IMR-90 (cell line): ENCODE measurements around the gene OFD1. TPM values are rescaled to one million over a fixed set of nuclear protein-coding genes. Genes with fewer than 3 reads are reported as not detected.

ENCODE experiments used
- ATAC-seq: fragments of 200-7000 bp; cut with Tn5 transposase; 2 replicates; pipeline ENCODE4 v1.9.1; 2020; ENCODE audit warnings: low read depth, mild to moderate bottlenecking, moderate library complexity
- BruUV-seq: library from RNA; stranded (reverse); fragments of 400-500 nt; replicated peaks from 2 replicates; lab custom pipeline; 2021; lab: Mats Ljungman, UMichigan
- CTCF ChIA-PET: fragments of 300-600 bp; formaldehyde crosslinking; extraction: SDS; loops from one replicate; lab custom pipeline; 2021; ENCODE audit warnings: antibody characterized with exemption; lab: Yijun Ruan, JAX
- POLR2A ChIA-PET: fragments of 300-600 bp; sonication (Branson Sonifier 250); formaldehyde crosslinking; loops from one replicate; lab custom pipeline; 2022; ENCODE audit warnings: antibody characterized with exemption; ENCODE audit not compliant: unreplicated experiment; lab: Charles Lee
- DNase-seq: peaks from one replicate; pipeline ENCODE4 v3.0.0; 2013
- H2AFZ ChIP-seq: replicated peaks from 2 replicates; pipeline ENCODE3; 2013; ENCODE audit warnings: low read length, mild to moderate bottlenecking; ENCODE audit not compliant: poor library complexity
- H2AK5ac ChIP-seq: 2 replicates; pipeline ENCODE4 v1.6.1; 2013; ENCODE audit warnings: low read depth, low read length, inconsistent platforms
- H2AK9ac ChIP-seq: replicated peaks from 2 replicates; pipeline ENCODE3; 2013; ENCODE audit warnings: mild to moderate bottlenecking, low read depth, low read length, moderate library complexity; ENCODE audit not compliant: poor library complexity
- H2BK120ac ChIP-seq: 2 replicates; pipeline ENCODE4 v1.6.1; 2013; ENCODE audit warnings: low read depth, low read length, inconsistent platforms
- H2BK15ac ChIP-seq: 3 replicates; pipeline ENCODE4 v1.6.1; 2013; ENCODE audit warnings: low read depth, low read length, inconsistent platforms
- H2BK20ac ChIP-seq: 2 replicates; pipeline ENCODE4 v1.6.1; 2013; ENCODE audit warnings: low read depth, mild to moderate bottlenecking, inconsistent platforms, low read length, moderate library complexity
- H2BK5ac ChIP-seq: 2 replicates; pipeline ENCODE4 v1.6.1; 2013; ENCODE audit warnings: mild to moderate bottlenecking, low read depth, low read length, inconsistent platforms; ENCODE audit not compliant: poor library complexity, severe bottlenecking
- H3K14ac ChIP-seq: replicated peaks from 2 replicates; pipeline ENCODE4 v1.6.1; 2013; ENCODE audit warnings: low read depth, low read length, inconsistent platforms
- H3K18ac ChIP-seq: 2 replicates; pipeline ENCODE4 v1.6.1; 2013; ENCODE audit warnings: low read depth, low read length, control low read depth
- H3K23ac ChIP-seq: 2 replicates; pipeline ENCODE4 v1.6.1; 2013; ENCODE audit warnings: low read depth, low read length, inconsistent platforms
- H3K27ac ChIP-seq: 2 replicates; pipeline ENCODE4 v1.5.1; 2013; ENCODE audit warnings: mild to moderate bottlenecking, control low read depth, low read length; ENCODE audit not compliant: insufficient read depth
- H3K27me3 ChIP-seq: 2 replicates; pipeline ENCODE4 v1.6.1; 2013; ENCODE audit warnings: low read length; ENCODE audit not compliant: control insufficient read depth, insufficient read depth
- H3K36me3 ChIP-seq: 2 replicates; pipeline ENCODE4 v1.6.1; 2013; ENCODE audit warnings: low read length, mixed read lengths; ENCODE audit not compliant: control insufficient read depth, insufficient read depth
- H3K4ac ChIP-seq: 2 replicates; pipeline ENCODE4 v1.6.1; 2013; ENCODE audit warnings: low read depth, low read length, inconsistent platforms
- H3K4me1 ChIP-seq: 2 replicates; pipeline ENCODE4 v1.6.1; 2013; ENCODE audit warnings: low read length, mixed read lengths; ENCODE audit not compliant: control insufficient read depth, insufficient read depth
- H3K4me2 ChIP-seq: 2 replicates; pipeline ENCODE4 v1.6.1; 2013; ENCODE audit warnings: low read depth, mild to moderate bottlenecking, control low read depth, low read length, moderate library complexity
- H3K4me3 ChIP-seq: 2 replicates; pipeline ENCODE4 v1.5.1; 2013; ENCODE audit warnings: low read depth, mild to moderate bottlenecking, control low read depth, low read length, moderate library complexity; ENCODE audit not compliant: insufficient read depth
- H3K56ac ChIP-seq: 2 replicates; pipeline ENCODE4 v1.6.1; 2013; ENCODE audit warnings: low read length, inconsistent platforms; ENCODE audit not compliant: insufficient read depth; ENCODE audit errors: extremely low read depth
- H3K79me1 ChIP-seq, 2 experiments: 2 replicates each; pipeline ENCODE4 v1.6.1; 2013; ENCODE audit warnings: low read length in 2 of 2, inconsistent platforms in 1 of 2, low read depth in 1 of 2
- H3K9ac ChIP-seq: 2 replicates; pipeline ENCODE4 v1.6.1; 2013; ENCODE audit warnings: low read depth, low read length, control low read depth
- H3K9me1 ChIP-seq: 2 replicates; pipeline ENCODE4 v1.6.1; 2013; ENCODE audit warnings: low read length, inconsistent platforms; ENCODE audit not compliant: insufficient read depth
- H3K9me3 ChIP-seq: 2 replicates; pipeline ENCODE4 v1.6.1; 2013; ENCODE audit warnings: low read length; ENCODE audit not compliant: control insufficient read depth, insufficient read depth
- H4K20me1 ChIP-seq: 2 replicates; pipeline ENCODE4 v1.6.1; 2013; ENCODE audit warnings: low read length, inconsistent platforms; ENCODE audit not compliant: insufficient read depth
- H4K5ac ChIP-seq: 2 replicates; pipeline ENCODE4 v1.6.1; 2013; ENCODE audit warnings: mild to moderate bottlenecking, low read depth, low read length, control low read depth
- H4K8ac ChIP-seq, 2 experiments: 2 replicates each; pipeline ENCODE4 v1.6.1; 2013; ENCODE audit warnings: low read depth in 2 of 2, low read length in 2 of 2, control low read depth in 1 of 2, inconsistent platforms in 1 of 2
- H4K91ac ChIP-seq: 2 replicates; pipeline ENCODE4 v1.6.1; 2013; ENCODE audit warnings: low read depth, low read length, inconsistent platforms; ENCODE audit not compliant: insufficient read depth
- BHLHE40 ChIP-seq: fragments of 150-350 bp; IDR thresholded peaks from 2 replicates; pipeline ENCODE4 v1.6.1; 2016; ENCODE audit warnings: mild to moderate bottlenecking, low read depth, low read length
- CEBPB ChIP-seq: IDR thresholded peaks from 2 replicates; pipeline ENCODE4 v1.6.1; 2012; ENCODE audit warnings: low read depth, low read length, improper control_type of control experiment
- CHD1 ChIP-seq: IDR thresholded peaks from 2 replicates; pipeline ENCODE4 v1.6.1; 2012; ENCODE audit warnings: low read depth, low read length, improper control_type of control experiment
- FOS ChIP-seq: fragments of 150-350 bp; IDR thresholded peaks from 2 replicates; pipeline ENCODE4 v1.6.1; 2016; ENCODE audit warnings: low read depth, low read length
- MAZ ChIP-seq: IDR thresholded peaks from 2 replicates; pipeline ENCODE4 v1.6.1; 2012; ENCODE audit warnings: low read depth, mild to moderate bottlenecking, low read length, improper control_type of control experiment, moderate library complexity, borderline replicate concordance
- NFE2L2 ChIP-seq: fragments of 150-350 bp; IDR thresholded peaks from 2 replicates; pipeline ENCODE4 v1.6.1; 2016; ENCODE audit warnings: low read depth, mild to moderate bottlenecking, low read length
- RAD21 ChIP-seq: IDR thresholded peaks from 2 replicates; pipeline ENCODE4 v1.6.1; 2012; ENCODE audit warnings: low read length, improper control_type of control experiment
- RCOR1 ChIP-seq: IDR thresholded peaks from 2 replicates; pipeline ENCODE4 v1.6.1; 2012; ENCODE audit warnings: mild to moderate bottlenecking, low read length, improper control_type of control experiment; ENCODE audit not compliant: insufficient replicate concordance
- RFX5 ChIP-seq: IDR thresholded peaks from 2 replicates; pipeline ENCODE4 v1.8.0; 2012; ENCODE audit warnings: low read depth, mild to moderate bottlenecking, low read length, moderate library complexity
- SMC3 ChIP-seq: fragments of 150-350 bp; IDR thresholded peaks from 2 replicates; pipeline ENCODE4 v1.6.1; 2016; ENCODE audit warnings: low read depth, mild to moderate bottlenecking, antibody characterized with exemption, low read length, moderate library complexity
- WGBS, 2 experiments: methylation state at CpG; one replicate each; pipeline versions ENCODE4 v1.1.5 to v1.1.7; 2013; ENCODE audit warnings: missing lambda C conversion rate in 2 of 2; ENCODE audit not compliant: insufficient read length in 1 of 2; ENCODE audit errors: extremely low coverage in 2 of 2; 5-methylcytosine and 5-hydroxymethylcytosine counted together
- dilution Hi-C: fragments of 300-500 bp; cut with HindIII; formaldehyde crosslinking; loops from one replicate; pipeline ENCODE4 v1.14.3; 2018; ENCODE audit warnings: low sequenced_read_pairs; ENCODE audit not compliant: unreplicated experiment
- in situ Hi-C: fragments of 300-500 bp; cut with MboI; formaldehyde crosslinking; loops from 3 replicates; pipeline ENCODE4 v1.14.3; 2019; ENCODE audit warnings: low sequenced_read_pairs, inconsistent platforms, mixed read lengths
- intact Hi-C: fragments of 100-400 bp; cut with micrococcal nuclease; formaldehyde crosslinking; loops from 2 replicates; pipeline ENCODE4 v1.10.0; 2022
- polyA plus RNA-seq, 3 experiments: library from polyadenylated mRNA; depleted of rRNA; stranded (reverse); fragments of >200 nt; gene quantifications; 2 replicates each; pipeline ENCODE4 v1.2.3, GENCODE V29; 2012; ENCODE audit warnings: low replicate concordance in 1 of 3
- total RNA-seq: library from RNA; depleted of rRNA; stranded (reverse); fragments of >200 nt; gene quantifications from 2 replicates; pipeline ENCODE4 v1.2.3, GENCODE V29; 2012
- TF ChIP-seq, protein P1 (sequence below): fragments of 150-350 bp; IDR thresholded peaks from 2 replicates; pipeline ENCODE4 v1.6.1; 2016; ENCODE audit warnings: low read depth, mild to moderate bottlenecking, low read length, moderate library complexity, borderline replicate concordance

OFD1 gene
- total and polyA plus RNA-seq, 2 of the 4 experiments (the other 2 are of a cell fraction) = 8.4 to 8.6 TPM

DNA sequence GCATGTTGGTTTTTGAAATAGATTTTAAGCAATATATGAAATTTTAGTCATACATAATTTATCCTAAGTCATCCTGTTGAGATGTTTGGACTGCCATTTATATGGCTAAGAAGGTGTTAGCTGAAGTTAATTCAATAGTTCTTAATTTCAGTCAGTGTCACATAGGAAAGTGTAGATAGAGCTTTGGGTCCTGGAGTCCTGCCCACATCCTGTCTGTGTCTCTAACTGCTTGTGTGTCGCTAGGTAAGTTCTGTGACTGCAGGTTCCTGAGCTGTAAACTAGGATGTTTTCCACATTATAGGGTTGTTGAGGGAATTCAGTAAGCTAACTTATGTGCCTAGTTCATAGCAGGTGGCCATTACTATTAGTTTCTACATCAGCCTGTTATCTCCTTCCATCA, 20.7 kb downstream of the OFD1 start:
- no peak for ATAC-seq
- no TSS peak for BruUV-seq
- no peak overlapping the region for H3K23ac ChIP-seq

More for the DNA sequence above, 20.7 kb downstream of the OFD1 start:
- no CpG with 5 or more reads among the region's 1 CpG for WGBS, 2 experiments
- Histone ChIP-seq H3K18ac (no peak overlapping the region), H3K36me3 (peaks cover 9% of the 10 kb centered on the region), H4K8ac (no peak overlapping the region), H2AK9ac (no peak overlapping the region), H2BK120ac (no peak overlapping the region), H4K20me1 (no peaks in the 10 kb centered on the region), H2BK20ac (no peak overlapping the region), H3K4me1 (no peaks in the 10 kb centered on the region), H4K5ac (no peak overlapping the region), H3K4me3 (no peak overlapping the region), H4K91ac (no peak overlapping the region), H2BK15ac (no peak overlapping the region), H3K4ac (no peak overlapping the region), H3K4me2 (no peak overlapping the region), H3K27me3 (no peaks in the 10 kb centered on the region), H3K56ac (no peak overlapping the region), H2BK5ac (no peak overlapping the region), H3K27ac (no peak overlapping the region), H3K9me3 (no peaks in the 10 kb centered on the region), H2AFZ (no peak overlapping the region), H3K9ac (no peak overlapping the region), H2AK5ac (no peak overlapping the region), H3K14ac (no peak overlapping the region), H3K79me1 (no peaks in the 10 kb centered on the region), H3K9me1 (no peaks in the 10 kb centered on the region)
- ChIA-PET CTCF (interaction anchor here (0.6 to 1.4 kb wide), 3 partner anchors 8 to 18 kb away, joined by 4 to 6 read pairs (median 6); no protein-coding TSS in a partner anchor), POLR2A (no interaction called here)
- DNase-seq = no peak
- TF ChIP-seq FOS = no peak
- TF ChIP-seq, protein P1, sequence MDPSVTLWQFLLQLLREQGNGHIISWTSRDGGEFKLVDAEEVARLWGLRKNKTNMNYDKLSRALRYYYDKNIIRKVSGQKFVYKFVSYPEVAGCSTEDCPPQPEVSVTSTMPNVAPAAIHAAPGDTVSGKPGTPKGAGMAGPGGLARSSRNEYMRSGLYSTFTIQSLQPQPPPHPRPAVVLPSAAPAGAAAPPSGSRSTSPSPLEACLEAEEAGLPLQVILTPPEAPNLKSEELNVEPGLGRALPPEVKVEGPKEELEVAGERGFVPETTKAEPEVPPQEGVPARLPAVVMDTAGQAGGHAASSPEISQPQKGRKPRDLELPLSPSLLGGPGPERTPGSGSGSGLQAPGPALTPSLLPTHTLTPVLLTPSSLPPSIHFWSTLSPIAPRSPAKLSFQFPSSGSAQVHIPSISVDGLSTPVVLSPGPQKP = no peak
- TF ChIP-seq BHLHE40 = no peak
- no peak for TF ChIP-seq SMC3
- TF ChIP-seq RFX5 = no peak
- no peak for TF ChIP-seq RCOR1
- no peak for TF ChIP-seq RAD21
- no peak for TF ChIP-seq CEBPB
- no peak for TF ChIP-seq NFE2L2
- no peak for TF ChIP-seq MAZ
- TF ChIP-seq CHD1 = no peak
- in situ Hi-C loops = no loop called here
- intact Hi-C loops = no loop called here
- dilution Hi-C loops = no loop called here
